ENCODE measurements around the gene HASPIN. TPM values are rescaled to one million over a fixed set of nuclear protein-coding genes. Genes with fewer than 3 reads are reported as not detected.

Gene HASPIN
- total RNA-seq, 1 donor from 2014 or later = 0.33 TPM

- no peak for TF ChIP-seq CTCF (IDR thresholded peaks at IDR 0.05; ENCODE audit: borderline replicate concordance)
- H3K36me3 ChIP-seq = no peaks in the 10 kb centered on the region
- intact Hi-C loops (cut with micrococcal nuclease) = no loop called here
- H3K9me3 ChIP-seq (replicated peaks) = no peaks in the 10 kb centered on the region
- DNase-seq = no peak
- no peak overlapping the region for H3K27ac ChIP-seq (replicated peaks)
- H3K4me1 ChIP-seq = peaks cover 16% of the 10 kb centered on the region
- no peak overlapping the region for H3K4me3 ChIP-seq
- H3K27me3 ChIP-seq (ENCODE audit: low read depth) = peaks cover 9% of the 10 kb centered on the region
Observed at GRCh38 chr17:3739422-3740124, 15.9 kb downstream of the HASPIN start.

GRCh38 chr17:3740611-3741073 is 16.9 kb downstream of the HASPIN start:
- Histone ChIP-seq H3K36me3 (no peaks in the 10 kb centered on the region), H3K27me3 (ENCODE audit: low read depth) (peaks cover 2% of the 10 kb centered on the region), H3K27ac (replicated peaks) (no peak overlapping the region), H3K4me1 (peaks cover 16% of the 10 kb centered on the region), H3K9me3 (replicated peaks) (no peaks in the 10 kb centered on the region), H3K4me3 (no peak overlapping the region)
- intact Hi-C loops (cut with micrococcal nuclease) = no loop called here
- no peak for TF ChIP-seq CTCF (IDR thresholded peaks at IDR 0.05; ENCODE audit: borderline replicate concordance)
- DNase-seq = no peak

GRCh38 chr17:3744014-3744413 is 20.3 kb downstream of the HASPIN start:
- Histone ChIP-seq H3K4me1 (no peaks in the 10 kb centered on the region), H3K27me3 (ENCODE audit: low read depth) (peaks cover 10% of the 10 kb centered on the region), H3K4me3 (no peak overlapping the region), H3K27ac (replicated peaks) (no peak overlapping the region), H3K36me3 (no peaks in the 10 kb centered on the region), H3K9me3 (replicated peaks) (no peaks in the 10 kb centered on the region)
- intact Hi-C loops (cut with micrococcal nuclease) = no loop called here
- TF ChIP-seq CTCF (IDR thresholded peaks at IDR 0.05; ENCODE audit: borderline replicate concordance) = no peak
- no peak for DNase-seq

DNA sequence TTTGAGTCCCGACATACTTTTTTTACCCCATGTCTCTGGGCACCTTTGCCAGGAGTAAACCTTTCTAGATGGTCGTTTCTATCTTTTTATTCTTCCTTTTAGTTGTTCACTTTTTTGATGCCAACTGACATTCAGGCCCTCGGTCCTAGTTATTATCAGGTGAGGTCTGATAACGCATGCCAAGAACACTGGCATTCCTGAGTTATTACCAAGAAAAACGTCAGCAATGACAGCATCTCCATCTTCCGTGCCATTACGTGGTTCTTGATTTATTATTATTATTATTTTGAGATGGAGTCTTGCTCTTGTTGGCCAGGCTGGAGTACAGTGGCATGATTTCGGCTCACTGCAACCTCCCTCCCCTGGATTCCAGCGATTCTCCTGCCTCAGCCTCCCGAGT is 21.4 kb downstream of the HASPIN start:
- no peak for TF ChIP-seq CTCF (IDR thresholded peaks at IDR 0.05; ENCODE audit: borderline replicate concordance)
- Histone ChIP-seq H3K36me3 (no peaks in the 10 kb centered on the region), H3K9me3 (replicated peaks) (no peaks in the 10 kb centered on the region), H3K4me3 (no peak overlapping the region), H3K27ac (replicated peaks) (no peak overlapping the region), H3K4me1 (no peaks in the 10 kb centered on the region), H3K27me3 (ENCODE audit: low read depth) (peaks cover 17% of the 10 kb centered on the region)
- intact Hi-C loops (cut with micrococcal nuclease) = no loop called here
- DNase-seq = no peak

DNA sequence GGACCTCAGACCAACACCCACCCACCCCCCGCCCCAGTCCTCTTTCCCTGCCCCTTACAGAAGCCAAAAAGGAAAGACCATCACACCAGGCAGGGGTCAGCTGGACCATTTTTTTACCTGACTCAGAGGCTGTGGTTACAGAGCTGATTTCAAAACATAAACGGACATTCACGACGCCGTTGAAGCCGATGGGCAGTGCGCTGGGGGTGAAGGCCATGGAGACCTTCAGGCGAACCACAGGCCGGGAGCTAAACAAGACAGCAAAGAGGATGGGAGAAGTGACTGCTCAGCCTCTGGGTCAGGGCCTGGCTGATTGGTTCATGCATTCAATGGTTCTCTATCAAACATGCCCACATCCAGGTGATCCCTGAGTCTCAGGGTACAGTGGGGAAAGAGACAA is 24.1 kb downstream of the HASPIN start:
- no peak for DNase-seq

More for the DNA sequence above, 24.1 kb downstream of the HASPIN start:
- no peak for TF ChIP-seq CTCF (IDR thresholded peaks at IDR 0.05; ENCODE audit: borderline replicate concordance)
- H3K36me3 ChIP-seq = no peaks in the 10 kb centered on the region
- intact Hi-C loops (cut with micrococcal nuclease) = no loop called here
- no peak overlapping the region for H3K4me3 ChIP-seq
- H3K27ac ChIP-seq (replicated peaks) = no peak overlapping the region
- peaks cover 40% of the 10 kb centered on the region for H3K27me3 ChIP-seq (ENCODE audit: low read depth)
- H3K4me1 ChIP-seq = no peaks in the 10 kb centered on the region
- H3K9me3 ChIP-seq (replicated peaks) = no peaks in the 10 kb centered on the region
